ENCODE results near the gene ZNF653.
A peak's percentile ranks its signal among the peaks of the same experiment; 100 is the strongest.

The ZNF653 gene

DNA sequence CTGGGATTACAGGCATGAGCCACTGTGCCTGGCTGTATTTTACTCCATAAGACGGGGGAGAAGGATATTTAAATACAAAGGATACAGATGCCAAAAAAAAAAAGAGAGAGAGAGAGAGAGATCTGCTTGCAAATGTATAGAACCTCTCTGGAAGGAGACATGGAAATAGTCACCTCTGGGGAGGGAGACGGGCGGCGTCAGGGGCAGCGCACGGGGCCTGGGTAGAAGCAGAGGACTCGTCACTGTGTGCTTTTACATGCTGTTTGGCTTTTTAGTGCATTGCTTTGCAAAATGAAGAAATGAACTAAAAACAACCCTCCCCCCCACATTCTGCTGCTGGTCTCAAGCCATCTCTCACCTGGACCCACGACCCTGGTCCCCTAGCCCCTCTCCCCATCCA, 4.8 kb upstream of the ZNF653 start:
- DNase-seq = no peak

DNA sequence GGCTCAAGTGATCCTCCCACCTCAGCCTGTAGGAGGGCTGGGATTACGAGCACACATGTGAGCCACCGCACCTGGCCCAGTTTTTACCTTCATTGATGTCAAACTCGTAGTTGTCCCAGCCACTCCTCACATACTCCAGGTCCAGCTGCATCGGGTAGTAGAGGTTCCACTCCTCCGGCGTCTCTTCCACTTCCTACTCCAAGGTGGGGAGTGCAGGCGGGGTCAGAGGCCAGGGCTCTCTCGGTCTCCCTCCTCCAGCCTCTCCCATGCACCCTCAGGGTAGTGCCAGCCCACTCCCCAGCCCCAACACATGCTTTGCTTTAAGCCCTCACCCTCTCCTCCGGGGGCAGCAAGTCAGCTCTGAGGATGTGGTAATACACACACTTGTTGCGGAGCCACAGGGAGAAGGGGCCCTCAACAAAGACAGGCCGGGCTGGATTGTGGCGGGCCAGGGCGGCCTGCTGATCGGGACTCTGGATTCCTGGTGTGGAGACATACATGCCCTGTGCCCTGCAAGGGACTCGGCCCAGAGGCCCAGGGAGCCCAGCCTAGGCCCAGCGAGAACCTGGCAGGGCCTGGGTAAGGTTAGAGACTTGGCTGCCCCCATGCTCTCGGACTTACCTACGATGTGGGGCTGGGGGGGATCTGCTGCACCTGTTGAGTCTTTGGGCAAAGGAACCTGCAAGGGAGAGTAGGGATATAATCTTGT, 1.9 kb upstream of the ZNF653 start:
- DNase-seq = no peak

DNA sequence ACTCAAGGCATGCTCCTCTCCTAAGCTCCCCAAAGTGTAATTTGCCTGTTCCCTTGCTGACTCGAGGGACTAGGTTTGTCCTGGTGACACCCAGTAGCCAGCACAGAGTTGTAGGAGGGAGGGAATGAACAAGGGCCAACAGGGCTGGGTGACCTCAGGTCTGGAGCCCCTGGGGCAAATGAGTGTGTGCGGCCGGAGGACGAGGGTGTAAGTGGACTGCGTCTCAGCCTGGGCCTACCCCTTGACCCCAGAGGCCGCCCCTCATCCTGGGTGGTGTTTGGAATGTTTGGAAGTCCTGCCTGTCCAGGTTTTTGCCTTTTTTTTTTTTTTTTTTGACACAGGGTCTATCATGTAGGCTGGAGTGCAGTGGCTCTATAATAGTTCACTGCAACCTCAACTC, 1.3 kb upstream of the ZNF653 start:
- DNase-seq = no peak

DNA sequence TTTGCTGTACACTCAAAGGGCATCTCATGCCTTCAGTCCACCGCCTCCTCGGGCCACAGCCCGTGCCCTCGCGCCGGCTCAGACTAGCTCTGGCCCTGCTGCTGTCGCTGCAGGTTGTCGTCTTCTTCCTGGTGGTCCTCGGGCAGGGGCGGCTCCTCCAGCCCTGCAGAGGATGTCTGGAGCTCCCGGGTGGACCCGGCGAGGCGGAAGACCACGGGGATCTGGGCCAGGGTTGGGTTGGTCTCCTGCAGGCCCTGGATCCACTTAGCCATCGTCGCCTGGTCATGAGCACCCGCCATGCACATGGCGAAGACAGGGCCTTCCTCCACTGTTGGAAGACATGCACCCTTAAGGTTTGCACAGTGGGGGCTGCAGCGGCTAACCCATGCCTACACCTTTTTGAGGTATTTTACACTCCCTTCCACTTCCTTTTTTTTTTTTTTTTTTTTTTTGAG, 489 bp upstream of the ZNF653 start:
- no peak for DNase-seq

DNA sequence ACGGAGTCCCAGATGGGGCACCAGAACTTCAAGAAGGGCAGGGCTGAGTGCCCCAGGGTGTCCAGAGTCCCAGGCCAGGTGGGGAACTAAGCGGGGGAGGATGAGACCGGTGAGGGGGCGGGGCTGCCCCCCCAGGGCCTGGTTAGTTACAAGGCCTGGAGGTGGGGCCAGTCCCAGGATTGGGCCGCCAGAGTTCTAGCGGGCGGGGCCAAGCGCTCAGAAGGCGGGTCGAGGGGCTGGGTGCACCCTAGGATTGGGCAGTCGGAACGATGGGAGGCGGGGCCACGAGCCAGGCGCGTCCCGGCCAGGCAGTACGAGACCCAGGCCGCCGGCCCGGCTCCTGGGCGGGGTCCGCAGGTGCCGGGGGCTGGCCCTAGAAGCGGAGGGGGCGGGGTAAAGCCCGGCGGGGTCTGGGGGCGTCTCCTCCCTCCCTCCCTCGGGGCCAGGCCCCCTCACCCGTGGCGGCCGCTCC, 571 bp downstream of the ZNF653 start:
- peak; percentile 94 for DNase-seq

DNA sequence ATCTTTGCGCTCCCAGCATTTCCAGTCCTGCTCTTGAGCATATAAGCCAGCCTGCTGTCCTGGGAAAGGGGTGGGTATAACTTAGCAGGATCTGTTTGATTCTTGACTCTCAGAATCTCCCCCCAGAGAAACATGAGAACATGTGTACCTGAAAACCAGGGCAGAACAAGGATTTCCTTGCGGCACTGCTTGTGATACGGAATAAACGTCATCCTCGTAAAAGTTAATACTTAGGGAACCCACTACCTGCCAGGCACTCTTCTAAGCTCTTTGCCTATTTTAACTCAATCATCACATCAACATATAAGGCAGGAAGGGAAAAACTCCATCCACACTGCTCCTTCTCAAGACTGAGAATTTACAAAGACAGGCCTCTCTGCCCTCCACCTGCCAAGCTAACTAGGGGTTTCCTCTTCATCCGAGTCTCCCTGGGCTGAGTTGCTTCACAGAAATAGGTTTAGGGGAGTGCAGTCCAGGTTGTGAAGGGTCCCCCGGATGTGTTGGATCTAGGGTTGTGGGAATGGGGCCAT, 1.1 kb downstream of the ZNF653 start:
- no peak for DNase-seq

DNA sequence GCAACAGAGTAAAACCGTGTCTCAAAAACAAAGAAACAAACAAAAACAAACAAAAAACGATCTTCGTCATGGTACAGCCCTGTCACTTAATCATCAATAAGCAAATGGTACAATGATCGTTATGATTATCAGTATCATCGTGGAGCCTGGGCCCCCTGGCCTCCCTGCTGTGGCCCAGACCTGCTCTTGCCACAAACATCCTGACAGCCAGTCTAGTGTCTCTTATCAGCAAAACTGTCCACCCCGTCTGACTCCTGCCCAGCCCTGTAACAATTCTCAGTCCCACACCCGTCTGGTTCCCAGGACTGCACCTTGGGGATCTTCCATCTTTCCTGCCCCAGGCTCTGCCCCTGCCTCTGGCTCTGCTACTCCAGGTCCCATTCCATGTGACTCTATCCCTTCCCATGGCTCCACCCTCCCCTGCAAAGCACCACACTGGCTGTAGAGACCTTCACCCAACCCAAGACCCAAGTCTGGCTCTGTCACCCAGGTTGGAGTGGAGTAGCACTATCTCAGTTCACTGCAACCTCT, 5.7 kb downstream of the ZNF653 start:
- DNase-seq = no peak

DNA sequence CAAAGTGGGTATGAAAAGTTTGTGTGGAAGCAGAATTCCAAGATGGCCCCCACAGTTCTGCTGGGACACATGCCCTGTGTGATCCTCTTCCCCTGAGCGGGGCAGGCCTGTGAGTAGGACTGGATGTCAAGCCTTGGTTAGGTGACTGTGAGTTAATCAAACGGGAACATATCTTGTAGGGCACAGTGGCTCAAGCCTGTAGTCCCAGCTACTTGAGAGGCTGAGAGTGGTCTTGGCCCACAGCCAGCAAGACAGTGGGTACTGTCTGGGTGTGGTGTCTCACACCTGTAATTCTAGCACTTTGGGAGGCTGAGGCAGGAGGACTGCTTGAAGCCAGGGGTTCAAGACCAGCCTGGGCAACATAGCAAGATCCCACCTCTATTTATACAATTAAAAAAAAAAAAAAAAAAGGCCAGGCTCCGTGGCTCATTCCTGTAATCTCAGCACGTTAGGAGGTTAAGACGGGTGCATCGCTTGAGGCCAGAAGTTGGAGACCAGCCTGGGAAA, 6.4 kb downstream of the ZNF653 start:
- no peak for DNase-seq

DNA sequence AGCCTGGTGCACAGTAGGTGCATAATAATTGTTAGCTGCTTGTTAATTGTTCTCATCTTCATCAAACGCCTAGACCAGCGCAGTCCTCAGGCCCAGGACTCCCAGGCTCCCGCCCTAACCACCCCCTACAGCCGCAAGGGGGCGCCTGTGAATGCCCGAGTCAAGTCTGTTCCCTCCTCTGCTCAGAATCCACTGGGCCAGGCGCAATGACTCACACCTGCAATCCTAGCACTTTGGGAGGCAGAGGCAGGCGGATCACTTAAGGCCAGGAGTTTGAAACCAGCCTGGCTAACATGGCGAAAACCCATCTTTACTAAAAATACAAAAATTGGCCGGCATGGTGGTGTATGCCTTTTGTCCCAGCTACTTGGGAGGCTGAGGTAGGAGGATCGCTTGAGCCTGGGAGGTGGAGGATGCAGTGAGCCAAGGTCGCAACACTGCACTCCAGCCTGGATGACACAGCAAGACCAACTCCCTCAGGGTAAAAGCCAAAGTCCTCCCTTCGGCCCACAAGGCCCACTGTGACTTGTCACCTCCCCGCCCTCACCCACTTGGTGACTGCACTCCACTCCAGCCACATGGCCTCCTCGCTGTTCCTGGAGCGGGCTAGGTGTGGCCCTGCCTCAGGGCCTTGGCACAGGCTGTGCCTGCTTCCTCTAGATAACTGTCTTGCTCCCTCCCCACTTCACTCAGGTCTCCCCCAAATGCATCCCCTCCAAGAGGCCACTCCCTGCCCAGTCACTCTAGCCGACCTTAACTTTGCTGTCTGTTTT, 9.1 kb downstream of the ZNF653 start:
- no peak for DNase-seq

DNA sequence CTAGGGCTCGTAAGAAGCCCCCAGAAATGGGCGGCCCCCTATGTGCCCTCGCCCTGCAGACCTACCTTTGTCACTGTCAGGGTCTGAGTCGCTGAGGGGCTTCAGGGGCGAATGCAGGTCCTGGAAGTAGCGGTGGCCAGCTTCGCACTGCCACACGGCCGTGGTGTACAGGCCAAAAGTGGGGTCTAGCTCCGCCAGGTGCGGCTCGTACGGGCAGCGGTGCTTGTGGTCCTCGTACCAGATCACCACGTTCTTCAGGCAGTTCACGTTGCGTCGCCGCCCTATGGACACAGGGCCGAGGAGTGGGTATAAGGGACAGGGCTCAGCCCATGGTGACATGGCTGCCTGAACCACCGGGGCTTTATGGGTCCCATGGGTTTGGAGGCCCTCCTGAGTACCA, 9.8 kb downstream of the ZNF653 start:
- DNase-seq = no peak

DNA sequence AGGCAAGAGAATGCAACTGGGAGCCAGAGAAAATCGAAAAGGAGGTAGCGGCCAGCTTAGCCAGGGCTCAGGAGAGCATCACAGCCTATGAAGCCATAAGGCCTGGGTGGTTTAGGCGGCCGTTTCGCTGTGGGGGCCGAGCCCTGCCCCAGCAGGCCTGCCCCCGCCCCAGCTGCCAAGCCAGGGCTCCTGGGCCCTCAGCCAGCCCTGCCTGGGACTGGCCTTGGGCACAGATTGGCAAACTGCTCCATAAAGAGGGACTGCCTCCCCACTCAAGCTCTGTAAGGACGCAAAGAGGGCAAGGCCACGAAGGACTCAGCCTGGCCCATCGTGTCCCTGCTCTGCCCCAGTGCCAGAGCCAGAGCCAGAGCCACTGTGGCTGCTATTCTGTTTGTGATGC, 10.2 kb downstream of the ZNF653 start:
- no peak for DNase-seq

DNA sequence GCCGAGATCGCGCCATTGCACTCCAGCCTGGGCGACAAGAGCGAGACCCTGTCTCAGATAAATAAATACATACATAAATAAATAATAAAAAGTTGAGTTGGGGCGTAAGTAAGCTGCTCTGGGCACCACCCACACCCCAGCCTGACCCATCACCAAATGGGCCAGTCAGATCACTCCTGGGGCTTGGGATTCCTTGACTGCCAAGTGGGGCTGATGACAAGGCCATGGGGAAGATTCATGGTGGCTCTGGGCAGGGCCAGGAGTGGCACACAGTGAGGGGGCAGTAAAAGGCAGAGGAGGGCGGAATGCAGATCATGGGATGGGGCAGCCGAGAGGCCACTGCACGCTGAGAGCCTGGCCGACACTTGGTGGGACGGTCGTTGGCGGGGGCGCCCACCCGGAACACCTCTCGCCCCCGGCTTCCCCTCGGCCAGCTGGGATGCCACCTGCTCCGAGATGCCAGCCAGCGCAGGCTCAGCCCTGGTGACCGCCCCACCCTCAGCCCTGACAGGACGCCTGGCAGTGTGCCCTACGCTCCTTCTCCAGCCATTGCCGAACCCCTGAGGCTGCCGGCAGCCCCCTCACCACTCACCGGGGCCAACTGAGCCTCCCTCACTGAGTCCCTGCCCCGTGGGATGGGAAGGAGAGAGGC, 10.9 kb downstream of the ZNF653 start:
- DNase-seq = no peak

DNA sequence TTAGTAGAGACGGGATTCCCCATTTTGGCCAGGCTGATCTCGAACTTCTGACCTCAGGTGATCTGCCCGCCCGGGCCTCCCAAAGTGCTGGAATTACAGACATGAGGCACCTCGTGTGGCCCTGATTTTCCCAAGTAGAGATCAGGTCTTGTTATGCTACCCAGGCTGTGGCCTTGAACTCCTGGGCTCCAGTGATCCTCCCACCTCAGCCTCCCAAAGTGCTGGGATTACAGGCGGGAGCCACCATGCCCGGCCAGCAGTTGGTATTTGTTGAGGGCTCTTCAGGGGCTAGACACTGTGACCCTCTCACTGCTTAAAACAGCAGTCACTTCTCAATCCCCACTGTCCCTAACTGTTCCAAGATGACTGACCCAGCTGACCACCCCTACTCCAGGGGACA, 16.3 kb downstream of the ZNF653 start:
- no peak for DNase-seq

DNA sequence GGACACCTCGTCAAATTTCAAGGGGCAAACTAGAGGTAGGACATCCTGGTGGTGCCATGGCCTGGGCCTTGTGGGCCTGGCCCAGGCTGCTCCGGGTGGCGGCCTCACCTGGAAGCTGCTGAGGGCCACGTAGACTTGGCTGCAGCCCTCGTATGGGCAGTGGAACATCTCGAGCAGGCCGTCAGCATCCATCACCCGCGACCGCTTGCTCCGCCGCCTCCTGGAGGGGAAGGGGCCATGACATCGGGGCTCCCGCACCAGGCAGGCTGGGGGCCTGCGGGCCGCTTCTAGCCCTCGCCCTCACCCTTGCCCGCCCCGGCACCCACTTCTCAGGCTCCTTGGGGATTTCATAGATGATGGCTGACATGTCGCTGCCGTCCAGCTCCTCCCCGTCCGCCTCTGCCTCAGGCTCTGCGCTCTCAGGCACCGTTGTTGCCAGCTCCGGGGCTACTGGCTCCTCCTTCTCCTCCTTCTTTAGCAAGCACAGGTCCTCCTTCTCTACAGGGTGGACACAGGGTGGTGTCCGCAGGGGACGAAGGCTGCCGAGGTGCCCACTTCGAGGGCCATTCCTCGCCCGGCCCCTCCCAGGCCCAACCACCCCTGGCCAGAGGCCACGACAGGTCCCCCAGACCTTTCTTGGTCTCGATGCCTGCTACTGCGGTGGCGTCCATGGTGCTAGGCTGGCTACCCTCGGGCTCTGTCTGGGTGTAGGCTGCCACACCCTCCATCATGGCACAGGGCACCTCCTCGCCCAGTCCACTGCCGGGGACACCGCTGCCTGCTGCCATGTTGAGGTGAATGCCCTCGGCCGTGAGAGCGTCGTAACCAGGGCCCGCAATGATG, 18.8 kb downstream of the ZNF653 start:
- no peak for DNase-seq

DNA sequence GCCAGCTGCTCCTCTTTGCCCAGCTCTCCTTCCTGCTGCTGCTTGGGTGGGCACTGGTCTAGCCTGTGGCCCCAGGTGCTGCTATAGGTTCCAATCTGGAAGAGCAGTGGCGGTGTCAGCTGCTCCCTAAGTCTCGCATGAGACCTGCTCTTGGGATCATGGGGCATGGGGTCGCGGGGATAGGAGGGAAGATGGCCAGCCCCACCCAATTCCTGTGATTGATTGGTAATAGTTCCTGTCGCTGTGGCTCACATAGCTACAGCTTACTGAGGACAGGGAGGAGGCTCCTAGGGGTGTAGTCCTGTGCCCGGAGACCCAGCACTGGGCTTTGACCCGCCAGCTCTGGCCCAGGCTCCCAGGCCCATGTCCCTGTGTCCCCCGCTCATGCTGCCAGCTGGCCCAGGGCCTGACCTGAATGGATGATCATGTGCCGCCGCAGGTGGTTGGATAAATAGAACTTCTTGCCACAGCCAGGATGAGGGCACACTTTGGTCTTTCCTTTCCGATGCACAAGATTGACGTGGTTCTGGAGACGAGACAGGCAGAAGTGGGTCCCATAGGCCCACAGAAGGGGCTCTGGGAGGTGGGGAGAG, 20.3 kb downstream of the ZNF653 start:
- DNase-seq = no peak

DNA sequence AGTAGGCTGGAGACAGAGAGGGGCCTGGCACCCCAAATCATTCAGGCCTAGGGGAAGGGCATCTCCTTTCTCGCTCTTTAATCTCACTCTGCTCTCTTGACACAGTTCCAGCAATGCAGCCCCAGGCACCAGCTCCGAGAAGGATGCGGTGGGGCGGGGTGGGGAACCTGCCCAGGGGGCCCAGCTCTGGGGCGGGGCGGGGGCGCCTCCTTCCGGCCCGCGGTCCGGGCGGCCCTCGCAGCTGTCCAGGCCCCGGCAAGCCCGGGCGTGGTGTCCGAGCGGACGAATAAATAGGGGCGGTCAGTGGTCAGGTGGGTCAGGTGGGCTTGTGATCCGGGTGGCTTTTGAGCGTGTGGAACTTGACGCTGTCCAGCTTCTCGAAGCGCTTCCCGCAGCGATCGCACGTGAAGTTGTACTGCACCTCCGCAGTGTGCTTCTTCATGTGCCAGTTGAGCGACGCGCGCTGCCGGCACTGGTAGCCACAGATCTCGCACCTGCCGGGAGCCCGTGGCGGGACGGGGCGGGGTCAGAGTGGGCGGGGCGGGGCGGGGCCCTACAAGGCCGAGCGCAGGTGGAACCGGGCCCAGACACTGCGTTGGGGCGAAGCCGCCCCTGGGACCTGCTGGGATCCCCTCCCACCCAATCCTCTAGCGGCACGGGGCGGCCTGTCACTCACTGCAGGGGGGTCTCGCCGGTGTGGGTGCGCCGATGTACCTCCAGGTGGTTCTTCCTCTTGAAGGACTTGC, 22.1 kb downstream of the ZNF653 start:
- DNase-seq = no peak

DNA sequence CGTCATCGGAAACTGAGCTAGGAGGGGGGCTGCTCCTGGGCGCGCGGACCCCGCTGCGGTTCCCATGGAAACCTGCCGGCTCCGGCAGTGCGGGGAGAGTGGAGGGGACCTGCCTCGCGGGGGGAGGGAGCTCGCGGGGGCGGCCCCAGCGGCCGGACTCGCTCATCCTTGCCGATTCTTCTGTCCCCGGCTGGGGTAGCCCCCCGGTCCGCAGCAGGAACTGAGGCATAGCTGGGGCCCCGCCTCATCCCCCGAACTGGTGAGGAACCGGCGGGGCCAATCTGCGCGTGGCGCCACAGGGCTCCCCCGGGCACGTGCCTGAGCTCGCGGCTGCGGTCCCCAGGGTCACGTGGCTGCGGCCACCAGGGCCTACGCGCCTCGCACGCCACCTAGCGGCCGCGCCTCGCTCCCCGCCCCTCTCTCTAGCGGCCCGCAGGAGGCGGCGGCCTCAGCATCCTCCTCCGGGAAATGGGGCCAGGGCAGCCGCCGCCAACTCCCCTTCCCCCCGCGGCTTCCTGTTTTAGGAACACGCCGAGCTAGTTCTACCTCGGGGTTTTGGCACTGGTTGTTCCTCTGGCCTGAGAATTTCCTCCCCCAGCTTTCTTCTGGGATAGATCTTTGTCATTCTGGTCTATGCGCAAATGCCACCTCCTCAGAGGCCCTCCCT, 23.1 kb downstream of the ZNF653 start:
- DNase-seq = peak; percentile 82

DNA sequence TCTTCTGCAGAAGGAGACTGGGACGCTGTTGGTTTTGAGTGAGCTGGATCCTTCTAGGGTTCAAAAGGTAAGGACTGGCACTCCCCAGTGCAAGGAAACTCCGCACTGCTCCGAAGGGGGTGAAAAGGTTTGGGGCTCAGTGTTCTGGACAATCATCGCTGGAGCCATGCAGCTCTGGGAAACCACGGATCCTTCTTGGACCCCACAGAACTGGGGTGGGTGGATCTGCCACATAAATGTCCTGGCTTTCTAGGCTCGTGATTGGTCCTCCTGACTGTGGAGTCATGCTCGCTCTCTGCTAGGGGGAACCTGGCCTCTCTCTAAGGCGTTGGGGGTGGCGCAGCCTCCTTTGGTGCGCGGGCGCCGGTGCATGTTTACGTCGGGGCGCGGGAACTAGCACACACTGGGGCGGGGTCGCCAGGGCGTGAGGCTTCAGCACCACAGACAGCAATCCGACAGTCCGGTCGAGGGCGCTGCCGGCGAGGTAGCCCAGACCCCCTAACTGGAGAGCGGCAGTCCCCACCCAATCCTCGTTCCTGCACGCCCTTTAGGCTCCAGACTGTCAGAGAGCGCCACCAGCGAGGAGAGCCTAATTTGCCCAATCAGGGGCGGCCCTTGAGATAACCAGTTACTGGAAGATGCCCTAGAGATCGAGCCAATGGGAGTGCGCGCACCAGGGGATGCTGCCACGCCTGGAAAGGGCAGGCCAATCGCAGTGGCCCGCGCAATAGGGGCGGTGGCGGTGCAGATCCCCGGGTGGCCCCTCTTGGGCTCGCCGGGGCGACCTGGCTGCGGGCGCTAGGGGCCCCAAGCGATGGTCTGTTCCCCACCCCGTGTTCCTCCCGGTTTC, 23.9 kb downstream of the ZNF653 start:
- DNase-seq = peak; percentile 97

Measured in NCI-H1105 treated with DMSO at 0.1 percent for 48 hours (cell line).